NOMO-1 treated with dmso at 0.1 percent for 144 hours (cell line): ENCODE measurements around the gene ABCG1.

Experiments used
- DNase-seq: peaks from one replicate; lab custom pipeline; 2025; ENCODE audit not compliant: unreplicated experiment; lab: John Stamatoyannopoulos, UW

Gene ABCG1

DNA sequence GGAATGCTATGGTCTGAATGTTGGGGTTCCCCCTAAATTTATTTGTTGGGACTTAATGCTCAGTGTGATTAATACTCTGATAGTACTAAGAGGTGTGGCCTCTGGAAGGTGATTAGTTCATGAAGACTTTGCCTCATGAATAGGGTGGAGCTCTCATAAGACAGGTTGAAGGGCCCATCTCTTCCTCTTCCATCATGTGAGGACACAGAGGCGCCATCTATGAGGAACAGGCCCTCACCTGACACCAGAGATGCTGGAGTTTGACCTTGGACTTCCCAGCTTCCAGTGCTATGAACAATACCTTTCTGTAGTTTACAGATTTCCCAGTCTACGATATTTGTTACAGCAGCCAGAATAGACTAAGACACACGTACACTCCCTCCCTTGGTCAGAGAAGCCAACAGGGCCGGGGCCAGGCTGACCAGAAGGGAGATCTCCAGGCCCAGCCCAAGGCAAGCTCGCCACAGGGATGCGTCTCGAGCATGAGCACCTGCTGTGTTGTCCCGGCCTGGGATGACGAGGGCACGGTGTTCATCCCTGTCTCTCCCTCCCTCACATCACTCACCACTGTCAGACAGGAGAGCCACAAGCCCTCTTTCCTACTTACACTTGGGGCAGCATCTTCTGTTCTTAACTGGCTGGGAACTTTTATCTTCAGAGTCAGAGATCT lies 4.7 kb upstream of the ABCG1 start:
- no peak for DNase-seq

DNA sequence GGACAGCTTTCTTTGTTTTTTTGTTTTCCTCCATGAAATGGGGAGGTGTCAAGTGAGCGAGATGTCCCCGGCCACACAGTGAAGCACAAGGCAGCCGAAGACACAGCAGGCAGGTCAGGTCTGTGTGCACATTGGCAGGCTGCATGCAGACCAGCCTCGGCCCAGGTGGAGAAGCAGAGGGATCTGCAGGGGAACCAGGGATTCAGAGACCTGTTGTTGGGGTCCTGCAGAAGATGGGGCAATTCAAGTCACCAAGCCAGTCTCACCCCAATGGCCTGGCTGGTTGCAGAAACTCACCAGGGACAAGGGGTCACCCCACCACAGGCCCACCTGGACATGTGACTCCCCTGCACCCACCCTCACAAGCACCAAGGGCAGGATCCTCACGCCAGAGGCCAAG lies 4.0 kb upstream of the ABCG1 start:
- no peak for DNase-seq

DNA sequence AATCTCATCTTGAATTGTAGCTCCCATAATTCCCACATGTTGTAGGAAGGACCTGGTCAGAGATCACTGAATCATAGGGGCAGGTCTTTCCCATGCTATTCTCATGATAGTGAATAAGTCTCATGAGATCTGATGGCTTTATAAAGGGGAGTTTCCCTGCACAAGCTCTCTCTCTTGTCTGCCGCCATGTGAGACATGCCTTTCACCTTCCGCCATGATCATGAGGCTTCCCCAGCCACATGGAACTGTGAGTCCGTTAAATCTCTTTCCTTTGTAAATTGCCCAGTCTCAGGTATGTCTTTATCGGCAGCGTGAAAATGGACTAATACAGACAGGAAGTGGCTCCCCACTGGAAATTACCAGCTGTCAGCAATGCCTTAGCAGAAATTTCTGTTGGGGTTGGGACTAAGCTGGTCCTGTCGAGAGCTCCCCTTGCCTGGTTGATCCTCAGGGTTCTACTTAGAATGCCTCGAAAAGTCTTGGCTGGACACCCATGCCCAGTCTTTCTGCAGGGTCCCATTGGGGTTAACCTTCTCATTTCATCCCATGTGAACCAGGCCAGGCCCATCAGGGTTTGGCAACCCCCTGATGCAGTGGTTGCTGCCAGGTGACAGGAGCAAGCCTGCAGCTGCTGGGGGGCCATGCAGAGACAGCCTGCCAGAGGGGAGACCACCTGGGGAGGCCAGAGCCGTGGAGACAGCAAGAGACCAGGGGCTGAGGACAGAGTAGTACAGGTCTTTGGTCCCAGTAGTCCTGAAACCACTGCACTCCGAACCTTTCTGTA lies 2.8 kb upstream of the ABCG1 start:
- no peak for DNase-seq

DNA sequence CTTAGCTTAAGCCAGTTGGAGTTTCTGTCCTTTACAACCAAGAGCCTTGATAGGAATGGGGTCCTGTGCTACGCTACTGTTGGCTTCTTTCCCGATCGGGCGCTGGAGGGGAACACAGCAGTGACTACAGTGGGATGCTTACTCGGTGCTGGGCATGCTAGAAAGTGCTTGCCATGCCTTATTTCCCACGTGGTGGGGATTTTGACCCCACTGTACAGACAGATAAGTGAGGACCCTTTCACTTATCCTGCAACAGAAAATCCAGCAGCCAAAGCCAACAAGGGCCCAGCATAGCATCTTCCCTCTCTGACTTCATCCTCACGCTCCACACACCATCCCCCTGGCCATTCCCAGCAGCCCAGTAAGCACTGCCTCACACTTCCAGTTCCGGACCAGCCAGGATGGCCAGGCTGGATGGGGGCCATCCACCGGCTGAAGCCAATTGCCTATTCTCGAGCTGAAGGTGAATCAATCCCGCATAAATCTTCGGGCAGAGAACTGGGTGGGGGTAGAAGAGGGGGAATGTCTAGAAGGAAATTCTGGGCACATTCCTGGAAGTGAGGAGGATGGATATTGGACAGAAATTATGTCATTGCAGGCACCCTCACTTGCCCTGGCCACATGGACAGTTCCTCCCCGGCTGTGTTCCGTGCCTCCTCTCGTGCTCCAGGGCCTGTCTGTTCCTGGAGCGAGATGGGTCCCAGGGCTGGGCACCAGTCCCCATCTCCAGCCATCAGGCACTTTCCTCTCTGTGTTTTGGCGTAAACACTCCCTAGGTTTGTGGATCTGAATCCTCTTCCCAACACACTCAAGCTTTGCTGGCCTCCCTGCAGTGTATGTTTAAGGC lies 2.0 kb upstream of the ABCG1 start:
- no peak for DNase-seq

DNA sequence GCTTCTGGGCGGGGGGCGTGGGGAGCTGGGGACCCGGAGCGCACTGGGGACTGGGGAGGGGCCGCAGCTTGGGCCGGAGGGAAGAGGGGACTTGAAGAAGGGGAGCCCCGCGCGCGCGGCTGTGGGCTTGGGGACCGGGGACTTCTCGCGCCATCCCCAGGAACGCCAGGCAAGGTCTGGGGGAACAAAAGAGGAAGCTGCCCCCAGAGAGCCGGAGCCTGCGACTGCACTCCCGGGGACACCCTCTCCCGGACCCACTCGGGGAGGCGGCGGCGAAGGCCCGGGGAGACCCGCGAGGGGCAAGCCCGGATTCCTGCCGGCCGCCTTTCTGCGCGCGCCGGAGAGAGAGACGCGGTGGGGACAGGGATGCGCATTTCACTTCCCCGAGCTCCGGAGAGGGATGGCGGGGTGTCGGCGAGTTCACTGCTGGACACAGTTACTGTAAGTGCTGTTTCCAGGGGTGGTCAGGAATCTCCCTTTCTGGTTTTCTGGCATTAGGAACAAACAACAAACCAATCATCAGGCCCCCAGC lies 732 bp downstream of the ABCG1 start:
- no peak for DNase-seq

DNA sequence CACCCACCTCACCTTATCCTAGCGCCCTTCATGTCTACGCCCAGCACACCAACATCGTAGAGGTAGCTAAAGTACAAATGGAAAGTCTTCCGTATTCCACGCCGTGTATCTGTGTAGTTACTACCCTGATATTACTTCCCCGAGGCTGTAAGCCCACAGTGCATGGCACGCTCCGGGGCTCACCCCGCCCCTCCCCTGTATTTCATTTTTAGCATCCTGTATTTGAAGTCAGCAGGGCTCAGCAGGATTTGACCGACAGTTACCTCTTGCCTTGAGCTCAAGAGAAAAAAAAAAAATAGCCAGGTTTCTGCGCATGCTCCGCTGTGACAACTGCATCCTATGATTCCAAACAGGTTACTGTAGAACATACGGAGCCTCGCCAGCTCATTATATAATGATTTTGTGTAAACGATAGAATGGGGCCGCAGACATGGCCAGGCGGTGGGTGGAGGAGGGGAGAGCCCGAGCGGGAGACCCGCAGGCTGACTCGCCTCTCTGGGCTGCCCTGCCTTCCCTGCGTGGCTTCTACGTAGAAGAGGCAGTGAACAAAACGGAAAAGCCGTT lies 1.3 kb downstream of the ABCG1 start:
- DNase-seq = no peak

DNA sequence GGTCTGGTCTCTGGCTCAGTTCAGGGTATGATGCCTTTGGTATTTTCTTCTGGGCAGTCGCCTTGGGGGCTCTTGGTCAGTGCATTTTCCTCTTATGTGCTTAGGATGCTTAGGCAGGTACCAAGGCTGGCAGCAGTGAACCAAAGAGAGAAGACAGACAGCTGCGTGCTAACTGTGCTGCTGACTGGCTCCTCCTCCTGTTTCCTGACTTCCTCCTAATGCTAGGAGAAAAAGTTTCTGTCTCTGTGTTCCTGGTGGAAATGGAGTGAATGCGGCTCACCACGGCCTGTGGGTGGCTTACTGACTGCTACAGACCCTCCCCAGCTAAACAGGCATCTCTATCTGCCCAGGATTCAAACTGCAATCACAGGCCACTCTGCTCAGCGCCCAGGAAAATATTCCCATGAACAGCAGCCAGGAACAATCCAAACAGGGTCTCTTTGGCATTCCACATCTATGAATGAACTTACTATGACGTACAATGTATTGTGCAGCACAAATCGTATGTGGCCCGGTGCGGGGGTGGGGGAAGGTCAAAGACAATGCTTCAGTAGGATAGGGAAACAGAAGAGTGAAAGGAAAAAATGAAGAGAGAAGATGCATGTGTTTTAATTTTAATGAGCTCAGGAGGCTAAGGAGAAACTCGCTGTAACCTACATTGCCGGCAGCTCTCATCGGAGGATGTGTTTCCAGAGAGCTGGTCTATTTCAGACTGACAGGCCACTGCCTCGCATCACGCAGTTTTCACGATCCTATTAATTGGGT lies 2.8 kb downstream of the ABCG1 start:
- DNase-seq = no peak

DNA sequence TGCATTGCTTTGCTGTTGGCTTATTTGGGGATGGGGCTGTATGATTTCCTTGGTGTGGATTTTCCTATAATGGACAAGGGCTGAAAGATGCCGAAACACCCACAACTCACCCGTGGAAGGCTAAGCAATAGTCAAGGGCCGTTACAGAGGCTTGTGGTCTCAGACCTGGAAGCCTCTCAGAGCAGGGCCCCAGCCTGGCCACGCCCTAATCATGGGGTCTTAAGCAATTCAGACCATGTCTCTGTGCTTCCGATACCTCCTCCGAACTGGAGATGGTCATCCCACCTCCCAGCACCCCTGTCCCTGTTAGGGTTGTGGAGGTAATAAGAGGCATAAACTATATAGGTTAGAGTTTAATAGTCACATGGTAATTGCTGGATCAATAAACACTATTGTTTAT lies 3.4 kb downstream of the ABCG1 start:
- no peak for DNase-seq

DNA sequence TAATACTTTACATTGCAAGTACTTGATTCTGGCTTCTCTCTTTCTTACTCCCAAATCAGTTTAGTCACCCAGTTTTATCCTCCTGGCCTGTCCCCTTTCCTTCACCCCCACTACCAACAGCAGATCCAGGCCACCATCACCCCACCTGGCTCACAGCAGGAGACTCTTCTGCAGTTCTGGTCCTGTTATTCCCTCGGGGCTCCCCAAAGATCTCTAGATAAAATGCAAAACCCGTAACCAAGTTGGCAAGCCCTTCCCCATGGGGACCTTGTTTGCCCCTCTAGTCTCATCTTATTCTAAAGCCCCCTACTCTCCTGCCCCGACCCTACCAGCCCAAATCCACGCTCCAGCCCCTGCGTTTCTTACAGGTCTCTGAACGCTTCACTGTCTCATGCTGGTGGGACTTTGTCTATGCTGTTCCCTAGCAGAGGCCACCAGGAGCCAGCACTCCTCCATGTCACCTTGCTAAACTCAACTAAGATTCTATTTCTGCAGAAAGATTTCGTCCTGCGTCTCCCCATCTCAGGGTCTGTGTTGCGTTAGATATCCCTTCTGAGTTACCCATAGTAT lies 4.0 kb downstream of the ABCG1 start:
- DNase-seq = no peak

DNA sequence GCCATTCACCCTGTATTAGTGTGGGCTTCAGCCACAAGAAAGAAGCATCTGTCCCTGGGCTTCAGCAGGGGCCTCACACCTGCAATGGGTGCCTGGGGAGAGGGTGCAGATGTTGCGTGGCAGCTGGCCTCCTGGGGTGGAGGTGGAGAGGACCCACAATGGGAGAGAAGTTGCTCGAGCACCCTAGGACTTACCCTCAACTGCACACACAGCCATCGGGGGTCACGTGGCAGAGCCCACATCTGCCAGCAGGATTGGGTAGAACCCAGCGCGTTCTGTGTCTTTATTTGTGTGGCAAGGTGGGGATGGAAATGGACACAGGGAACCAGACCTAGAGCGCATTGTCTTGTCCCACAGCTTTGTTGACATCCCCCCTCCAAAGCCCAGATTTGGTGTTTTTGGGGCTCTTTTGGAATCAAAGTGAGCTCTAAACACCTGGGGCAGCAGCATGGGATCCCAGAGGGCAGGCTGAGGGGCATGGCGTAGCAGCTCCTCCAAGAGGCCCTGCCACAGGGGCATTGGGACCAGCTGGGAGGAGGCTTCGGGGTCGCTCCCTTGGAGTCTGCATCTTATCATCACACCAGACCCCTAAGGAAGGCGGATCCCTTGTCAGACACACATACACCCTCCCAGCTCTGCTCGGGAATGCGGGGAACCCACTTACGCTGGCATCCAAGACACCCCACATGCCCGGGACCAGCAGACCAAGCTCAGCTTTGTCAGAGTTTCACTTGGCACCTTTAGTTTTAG lies 5.1 kb downstream of the ABCG1 start:
- DNase-seq = no peak

DNA sequence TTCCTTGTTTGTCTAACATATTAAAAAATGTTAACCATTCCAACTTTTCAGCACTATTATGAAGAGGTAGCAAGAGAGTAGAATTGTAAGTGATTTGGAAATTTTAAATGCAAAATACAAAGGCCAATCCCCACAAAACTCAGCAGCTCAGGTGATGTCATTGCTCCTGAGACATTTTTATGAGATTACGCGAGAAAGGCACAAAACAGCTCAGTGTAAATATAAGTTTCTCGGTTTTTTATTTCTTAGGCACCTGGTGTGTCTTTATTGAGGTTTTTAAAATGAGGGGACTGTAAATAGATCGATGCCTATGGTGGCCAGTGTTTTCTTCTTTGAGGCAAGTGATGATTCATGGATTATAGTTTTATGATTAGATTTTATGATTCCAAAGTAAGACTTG lies 6.1 kb downstream of the ABCG1 start:
- DNase-seq = no peak

DNA sequence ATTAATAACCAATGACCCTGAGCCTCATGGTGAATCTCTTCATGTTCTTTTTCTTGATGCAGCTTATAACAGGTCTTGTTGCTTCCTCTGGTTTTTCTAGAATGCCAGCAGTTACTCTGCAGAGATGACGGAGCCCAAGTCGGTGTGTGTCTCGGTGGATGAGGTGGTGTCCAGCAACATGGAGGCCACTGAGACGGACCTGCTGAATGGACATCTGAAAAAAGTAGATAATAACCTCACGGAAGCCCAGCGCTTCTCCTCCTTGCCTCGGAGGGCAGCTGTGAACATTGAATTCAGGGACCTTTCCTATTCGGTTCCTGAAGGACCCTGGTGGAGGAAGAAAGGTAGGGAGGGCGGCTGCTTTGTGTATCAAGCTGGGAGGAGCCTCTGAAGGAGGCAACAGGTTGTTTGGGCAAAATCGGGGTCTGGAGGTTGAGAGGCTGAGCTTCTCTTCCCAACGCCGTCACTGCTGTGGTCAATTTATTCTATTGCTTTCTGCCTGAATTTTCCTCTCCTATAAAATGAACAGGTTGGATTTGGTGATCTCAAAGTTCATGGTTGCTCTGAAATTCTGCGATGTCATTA lies 6.7 kb downstream of the ABCG1 start:
- DNase-seq = no peak

DNA sequence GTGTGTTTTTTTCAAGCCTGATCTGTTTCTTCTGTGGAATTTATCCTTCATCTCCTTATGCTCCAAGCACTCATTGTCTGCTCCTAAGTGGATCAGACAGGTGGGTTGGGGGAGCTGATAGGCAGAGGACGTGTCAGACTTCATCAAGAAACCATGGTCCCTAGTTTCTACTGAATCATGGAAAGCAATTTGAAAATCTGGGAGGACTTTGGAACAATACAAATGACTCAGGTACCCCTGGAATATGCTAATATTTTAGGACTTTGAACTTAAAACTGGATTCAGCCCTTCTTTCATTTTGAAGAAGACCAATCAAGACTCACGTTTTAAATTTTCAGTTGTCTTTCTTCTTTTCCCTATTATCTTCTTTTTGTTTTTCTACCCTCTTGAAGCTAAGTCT lies 7.7 kb downstream of the ABCG1 start:
- DNase-seq = no peak

DNA sequence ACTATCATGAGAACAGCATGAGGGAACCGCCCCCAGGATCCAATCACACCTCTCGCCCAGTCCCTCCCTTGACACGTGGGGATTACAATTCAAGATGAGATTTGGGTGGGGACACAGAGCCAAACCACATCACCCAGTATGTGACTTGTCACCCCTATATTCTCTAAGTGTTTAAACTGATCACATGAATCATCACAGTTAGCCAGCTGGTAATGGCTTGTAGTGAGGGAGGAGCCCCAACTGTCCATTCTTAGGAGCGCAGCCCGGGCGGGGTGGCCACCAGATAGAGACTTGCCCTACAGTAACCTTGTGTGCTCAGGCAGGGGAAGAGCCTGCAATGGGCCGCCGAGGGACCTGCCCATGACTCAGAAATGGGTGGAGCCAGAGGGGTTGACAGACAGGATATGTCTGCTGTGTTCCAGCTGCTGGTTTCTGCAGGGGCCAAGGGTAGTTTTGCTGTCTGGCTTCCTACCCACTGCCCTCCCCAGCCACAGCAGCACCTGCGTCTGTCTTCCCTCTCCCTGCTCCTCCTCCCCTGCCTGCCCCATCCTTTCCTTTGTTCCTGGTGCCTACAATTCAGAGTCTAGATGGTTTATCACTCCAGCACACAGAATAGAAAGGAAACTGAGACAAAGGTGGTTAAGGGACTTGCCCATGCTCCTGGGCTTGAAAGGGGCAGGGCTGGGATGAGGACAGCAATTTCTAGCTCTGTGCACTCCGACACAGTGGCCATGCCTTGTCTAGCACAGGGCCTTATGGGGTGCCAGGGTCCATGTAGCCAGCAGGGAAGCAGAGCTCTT lies 9.2 kb downstream of the ABCG1 start:
- DNase-seq = peak; percentile 82

DNA sequence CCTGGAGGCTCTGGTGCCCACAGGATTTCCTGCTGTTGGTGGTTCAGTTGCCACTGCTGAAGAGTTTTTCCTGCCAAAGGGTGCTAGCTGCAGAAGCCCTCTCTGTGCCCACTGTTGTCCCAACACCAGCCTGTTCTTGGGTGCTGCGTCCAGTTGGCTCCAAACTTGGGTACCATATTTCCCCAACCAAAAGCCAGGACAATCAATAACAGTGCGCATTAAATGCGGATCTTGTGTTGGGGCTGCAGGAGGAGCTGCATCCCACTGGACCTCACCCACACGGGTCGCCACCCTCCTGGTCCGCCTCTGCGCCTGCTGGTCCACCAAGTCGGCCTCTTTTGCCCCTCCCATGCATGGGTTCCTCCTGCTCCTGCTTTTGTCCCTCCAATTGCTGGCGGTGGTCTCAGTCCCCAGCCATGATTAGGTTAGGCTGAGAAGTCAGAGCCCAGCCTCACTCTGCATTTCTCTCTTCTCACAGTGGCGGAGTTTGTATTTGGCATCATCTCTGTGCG lies 9.8 kb downstream of the ABCG1 start:
- no peak for DNase-seq

DNA sequence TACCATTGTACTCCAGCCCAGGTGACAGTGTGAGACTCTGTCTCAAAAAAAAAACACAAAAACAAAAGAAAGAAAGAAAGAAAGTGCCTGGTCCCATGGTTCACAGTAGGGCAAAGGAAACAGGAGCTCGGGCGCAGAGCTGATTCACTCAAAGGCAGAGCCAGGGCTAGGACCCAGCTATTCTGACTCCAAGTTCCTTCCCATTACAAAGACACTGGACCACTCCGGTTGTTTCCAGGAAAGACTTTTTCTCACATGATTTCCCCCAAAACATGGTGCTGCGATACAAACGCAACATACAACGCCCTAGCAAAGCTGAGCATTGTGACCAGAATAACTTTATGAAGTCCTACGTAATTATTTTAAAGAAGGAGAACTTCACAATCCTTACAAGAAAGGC lies 10.7 kb downstream of the ABCG1 start:
- DNase-seq = no peak

DNA sequence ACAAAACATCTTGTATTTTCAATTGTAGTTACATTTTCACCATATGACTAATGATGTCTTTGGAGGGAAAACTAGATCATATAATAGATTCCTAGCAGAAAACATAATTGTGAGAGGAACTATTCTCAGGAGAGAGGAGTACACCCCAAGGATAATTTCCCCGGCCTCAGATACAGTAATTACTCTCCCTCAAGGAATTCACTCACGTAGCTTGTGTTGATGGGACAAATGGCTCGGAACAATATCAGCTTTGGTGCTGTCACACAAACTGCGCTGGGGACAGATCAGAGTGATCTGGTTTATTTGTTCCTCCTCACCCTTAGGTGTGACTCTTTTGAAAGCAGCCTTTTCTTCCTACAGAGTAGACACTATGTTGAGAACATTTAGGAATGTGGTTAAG lies 11.2 kb downstream of the ABCG1 start:
- no peak for DNase-seq

DNA sequence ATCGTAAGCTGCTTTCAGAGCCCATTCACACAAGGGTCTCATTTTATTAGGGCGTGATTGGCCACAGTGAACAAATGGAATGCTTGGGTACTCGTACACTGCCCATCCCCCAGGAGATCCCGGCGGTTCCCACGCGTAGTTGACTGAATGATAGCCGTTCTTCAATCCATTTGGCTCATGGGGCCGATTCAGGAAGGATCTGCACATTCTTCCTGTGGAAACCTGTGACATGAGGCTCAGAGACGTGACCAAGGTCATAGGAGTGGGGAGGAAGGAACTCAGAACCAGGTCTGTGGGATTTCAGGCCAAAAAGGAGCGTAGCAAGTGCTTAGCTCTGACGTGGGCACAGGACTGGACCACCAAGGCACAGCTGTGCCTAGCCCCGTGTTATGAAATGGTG lies 11.7 kb downstream of the ABCG1 start:
- no peak for DNase-seq
